SK-N-SH (cell line): ENCODE data around the gene NAXE. TPM values are rescaled to one million over a fixed set of nuclear protein-coding genes. Genes with fewer than 3 reads are reported as not detected.

Experiments
- CTCF ChIA-PET: fragments of 300-600, 350-600 bp; formaldehyde crosslinking; extraction: SDS; loops from one replicate; lab custom pipeline; 2021; lab: Yijun Ruan, JAX
- POLR2A ChIA-PET: fragments of 350-600 bp; sonication (Branson Sonifier 250); formaldehyde crosslinking; extraction: SDS; loops from one replicate; lab custom pipeline; 2020; ENCODE audit warnings: antibody characterized with exemption, inconsistent platforms; lab: Yijun Ruan, JAX
- DNase-seq: peaks from one replicate; pipeline ENCODE4 v3.0.0; 2012
- H2AFZ ChIP-seq: fragments of 200-600 bp; sonication (generic); 2 replicates; pipeline ENCODE4 v1.8.1; 2016; ENCODE audit warnings: antibody characterized with exemption, mild to moderate bottlenecking, low read depth
- H3F3A ChIP-seq: fragments of 200-600 bp; sonication (generic); replicated peaks from 2 replicates; pipeline ENCODE3; 2016; ENCODE audit warnings: antibody characterized with exemption, mild to moderate bottlenecking; ENCODE audit not compliant: insufficient read depth
- H3K27ac ChIP-seq, 2 experiments: fragments of 200-500 bp in 1 of 2; fragments of 200-600 bp in 1 of 2; sonication (Bioruptor generic) in 1 of 2; sonication (generic), shearing (Covaris generic) in 1 of 2; 2 replicates each; pipeline versions ENCODE4 v1.5.1 to v1.6.1; 2014 to 2016; ENCODE audit warnings: low read depth in 2 of 2, inconsistent platforms in 1 of 2, low read length in 1 of 2, mild to moderate bottlenecking in 1 of 2, mixed read lengths in 1 of 2
- H3K27me3 ChIP-seq: fragments of 200-600 bp; sonication (generic), shearing (Covaris generic); 2 replicates; pipeline ENCODE4 v1.6.1; 2016; ENCODE audit warnings: mixed run types; ENCODE audit not compliant: insufficient read depth
- H3K36me3 ChIP-seq, 2 experiments: fragments of 200-500 bp in 1 of 2; fragments of 200-600 bp in 1 of 2; sonication (Bioruptor generic) in 1 of 2; sonication (generic) in 1 of 2; replicated peaks in 1 of 2; 2 replicates each; pipeline versions ENCODE3 to v1.5.1; 2014 to 2016; ENCODE audit warnings: low read length in 1 of 2, mild to moderate bottlenecking in 1 of 2; ENCODE audit not compliant: insufficient read depth in 2 of 2, control insufficient read depth in 1 of 2
- H3K4me1 ChIP-seq, 2 experiments: fragments of 200-500 bp in 1 of 2; fragments of 200-600 bp in 1 of 2; sonication (Bioruptor generic) in 1 of 2; sonication (generic), shearing (Covaris generic) in 1 of 2; 2 replicates each; pipeline versions ENCODE4 v1.5.1 to v1.6.1; 2014 to 2016; ENCODE audit warnings: low read depth in 1 of 2, low read length in 1 of 2, mixed run types in 1 of 2; ENCODE audit not compliant: insufficient read depth in 2 of 2, control insufficient read depth in 1 of 2
- H3K4me2 ChIP-seq: fragments of 200-600 bp; sonication (generic), shearing (Covaris generic); 2 replicates; pipeline ENCODE4 v1.6.1; 2017; ENCODE audit warnings: mixed run types
- H3K4me3 ChIP-seq, 2 experiments: fragments of 200-500 bp in 1 of 2; fragments of 200-600 bp in 1 of 2; sonication (Bioruptor generic) in 1 of 2; sonication (generic), shearing (Covaris generic) in 1 of 2; 2 replicates each; pipeline versions ENCODE4 v1.5.1 to v1.8.1; 2014 to 2016; ENCODE audit warnings: low read depth in 2 of 2, inconsistent platforms in 1 of 2, low read length in 1 of 2, mild to moderate bottlenecking in 1 of 2, mixed read lengths in 1 of 2, moderate library complexity in 1 of 2
- H3K79me2 ChIP-seq: fragments of 200-600 bp; sonication (generic); 2 replicates; pipeline ENCODE4 v1.8.1; 2017; ENCODE audit warnings: mild to moderate bottlenecking; ENCODE audit not compliant: insufficient read depth
- H3K9ac ChIP-seq: fragments of 200-600 bp; sonication (generic); 2 replicates; pipeline ENCODE4 v1.6.1; 2017; ENCODE audit warnings: mixed run types
- H3K9me2 ChIP-seq: fragments of 200-600 bp; sonication (generic); 2 replicates; pipeline ENCODE4 v1.6.1; 2017; ENCODE audit warnings: mixed run types
- H3K9me3 ChIP-seq: fragments of 200-600 bp; sonication (generic); 2 replicates; pipeline ENCODE4 v1.6.1; 2017; ENCODE audit warnings: mixed run types, mild to moderate bottlenecking, moderate library complexity
- H4K20me1 ChIP-seq: fragments of 200-600 bp; sonication (generic); 2 replicates; pipeline ENCODE4 v1.6.1; 2017; ENCODE audit warnings: mild to moderate bottlenecking, mixed run types; ENCODE audit not compliant: insufficient read depth
- CHD2 ChIP-seq: fragments of 150-350 bp; IDR thresholded peaks from 2 replicates; pipeline ENCODE4 v1.6.1; 2018; ENCODE audit warnings: low read length; ENCODE audit not compliant: partially characterized antibody
- ELF1 ChIP-seq: IDR thresholded peaks from 2 replicates; pipeline ENCODE4 v1.4.0; 2012
- EP300 ChIP-seq, 2 experiments: IDR thresholded peaks; 2 replicates each; pipeline versions ENCODE4 v1.4.0 to v1.6.1; 2012; ENCODE audit warnings: borderline replicate concordance in 1 of 2, low read depth in 1 of 2, low read length in 1 of 2
- FOSL2 ChIP-seq: IDR thresholded peaks from 2 replicates; pipeline ENCODE4 v1.4.0; 2012; ENCODE audit warnings: low read depth, mild to moderate bottlenecking, moderate library complexity, borderline replicate concordance
- FOXJ3 ChIP-seq: sonication (generic); formaldehyde crosslinking; IDR thresholded peaks from 2 replicates; pipeline ENCODE4 v1.5.1; 2020; ENCODE audit warnings: mild to moderate bottlenecking, missing genetic modification reagents
- FOXM1 ChIP-seq: IDR thresholded peaks from 2 replicates; pipeline ENCODE4 v1.4.0; 2012; ENCODE audit warnings: low read depth, mild to moderate bottlenecking
- GATA2 ChIP-seq: sonication (generic); formaldehyde crosslinking; IDR thresholded peaks from 2 replicates; pipeline ENCODE4 v1.5.0; 2020; ENCODE audit warnings: mild to moderate bottlenecking, missing genetic modification reagents
- IRF3 ChIP-seq: fragments of 150-350 bp; IDR thresholded peaks from 2 replicates; pipeline ENCODE4 v1.6.1; 2016; ENCODE audit warnings: mild to moderate bottlenecking, low read depth, low read length
- JUND ChIP-seq: IDR thresholded peaks from 2 replicates; pipeline ENCODE4 v1.4.0; 2012
- MXI1 ChIP-seq: IDR thresholded peaks from 2 replicates; pipeline ENCODE4 v1.6.1; 2012; ENCODE audit warnings: mild to moderate bottlenecking, low read depth, low read length, improper control_type of control experiment
- NFIC ChIP-seq: IDR thresholded peaks from 2 replicates; pipeline ENCODE4 v1.4.0; 2012; ENCODE audit warnings: borderline replicate concordance
- NRF1 ChIP-seq: IDR thresholded peaks from 2 replicates; pipeline ENCODE4 v1.6.1; 2012; ENCODE audit warnings: low read depth, mild to moderate bottlenecking, low read length
- POLR2AphosphoS5 ChIP-seq: IDR thresholded peaks from 2 replicates; pipeline ENCODE4 v1.6.1; 2012; ENCODE audit warnings: low read depth, low read length
- RAD21 ChIP-seq: IDR thresholded peaks from 2 replicates; pipeline ENCODE4 v1.6.1; 2012; ENCODE audit warnings: mild to moderate bottlenecking, low read length
- SMC3 ChIP-seq: IDR thresholded peaks from 2 replicates; pipeline ENCODE4 v1.6.1; 2012; ENCODE audit warnings: low read depth, low read length, improper control_type of control experiment
- TCF12 ChIP-seq: IDR thresholded peaks from 2 replicates; pipeline ENCODE4 v1.4.0; 2012
- YY1 ChIP-seq: IDR thresholded peaks from 2 replicates; pipeline ENCODE4 v1.4.0; 2012; ENCODE audit warnings: low read depth, mild to moderate bottlenecking
- WGBS: methylation state at CpG from one replicate; pipeline ENCODE4 v1.1.6; 2017; ENCODE audit warnings: low lambda C conversion rate; 5-methylcytosine and 5-hydroxymethylcytosine counted together
- polyA plus RNA-seq, 3 experiments: library from polyadenylated mRNA; depleted of rRNA; stranded (reverse); fragments of >200 nt; gene quantifications; 2 replicates each; pipeline ENCODE4 v1.2.3, GENCODE V29; 2012
- TF ChIP-seq, protein P1 (sequence below): IDR thresholded peaks from 2 replicates; pipeline ENCODE4; 2012
- TF ChIP-seq, protein P2 (sequence below): IDR thresholded peaks from 2 replicates; pipeline ENCODE4 v1.4.0; 2012; ENCODE audit warnings: low read depth, borderline replicate concordance

NAXE gene
- polyA plus RNA-seq, 1 of the 3 experiments (the other 2 are of a cell fraction) = 98.4 TPM

DNA sequence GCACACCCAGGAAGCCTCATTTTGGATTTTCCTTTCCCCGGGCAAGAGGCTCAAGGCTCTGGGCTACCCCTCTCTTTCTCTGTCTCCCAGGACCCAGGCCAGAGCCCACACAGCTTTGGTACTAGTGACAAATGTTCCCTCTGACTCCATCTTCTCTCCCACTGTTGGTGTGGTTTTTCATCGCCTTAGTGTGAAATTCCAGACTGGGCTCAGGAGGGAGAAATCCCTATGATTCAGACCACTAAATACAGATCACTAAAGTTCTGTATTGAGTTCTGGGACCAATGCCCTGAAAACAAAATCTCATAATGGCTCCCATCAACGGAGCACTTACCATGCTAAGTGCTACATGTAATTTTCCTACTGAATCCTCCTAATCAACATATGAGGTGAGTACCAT is 45.3 kb upstream of the NAXE start:
- no peak for TF ChIP-seq MXI1
- TF ChIP-seq EP300 (IDR thresholded peaks at IDR 0.05; ENCODE audit: borderline replicate concordance in 1 of 2, low read depth in 1 of 2, low read length in 1 of 2) = no peak
- no peak for TF ChIP-seq SMC3
- no peak for TF ChIP-seq FOXJ3 (CRISPR knock-in tag)
- TF ChIP-seq ELF1 = no peak
- no peak for TF ChIP-seq RAD21
- no peak for TF ChIP-seq NRF1
- TF ChIP-seq TCF12 = no peak
- TF ChIP-seq CHD2 = no peak
- no peak for TF ChIP-seq FOXM1
- TF ChIP-seq, protein P1, sequence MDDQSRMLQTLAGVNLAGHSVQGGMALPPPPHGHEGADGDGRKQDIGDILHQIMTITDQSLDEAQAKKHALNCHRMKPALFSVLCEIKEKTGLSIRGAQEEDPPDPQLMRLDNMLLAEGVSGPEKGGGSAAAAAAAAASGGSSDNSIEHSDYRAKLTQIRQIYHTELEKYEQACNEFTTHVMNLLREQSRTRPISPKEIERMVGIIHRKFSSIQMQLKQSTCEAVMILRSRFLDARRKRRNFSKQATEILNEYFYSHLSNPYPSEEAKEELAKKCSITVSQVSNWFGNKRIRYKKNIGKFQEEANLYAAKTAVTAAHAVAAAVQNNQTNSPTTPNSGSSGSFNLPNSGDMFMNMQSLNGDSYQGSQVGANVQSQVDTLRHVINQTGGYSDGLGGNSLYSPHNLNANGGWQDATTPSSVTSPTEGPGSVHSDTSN = no peak
- TF ChIP-seq IRF3 = no peak
- TF ChIP-seq POLR2AphosphoS5 = no peak
- TF ChIP-seq NFIC = no peak
- no peak for TF ChIP-seq GATA2 (CRISPR knock-in tag)
- TF ChIP-seq, all 33 proteins: peak for 0
- Histone ChIP-seq H2AFZ (no peak overlapping the region), H3K4me2 (no peak overlapping the region), H3K27me3 (no peaks in the 10 kb centered on the region), H3K79me2 (no peaks in the 10 kb centered on the region), H3F3A (no peaks in the 10 kb centered on the region), H3K4me1 (no peaks in the 10 kb centered on the region), H4K20me1 (no peaks in the 10 kb centered on the region), H3K9me2 (no peaks in the 10 kb centered on the region), H3K4me3 (no peak overlapping the region), H3K9ac (no peak overlapping the region), H3K9me3 (no peaks in the 10 kb centered on the region), H3K36me3 (peaks cover 10 to 18% of the 10 kb centered on the region in 2 experiments), H3K27ac (no peak overlapping the region)
- no peak for DNase-seq
- WGBS = 100% methylated on average over 3 of the region's 3 CpGs
- CTCF ChIA-PET = no interaction called here
- POLR2A ChIA-PET = no interaction called here

GRCh38 chr1:156547434-156547833 is 44.1 kb upstream of the NAXE start:
- Histone ChIP-seq H3K27me3 (no peaks in the 10 kb centered on the region), H3K9me3 (no peaks in the 10 kb centered on the region), H2AFZ (no peak overlapping the region), H3K27ac (no peak overlapping the region), H3K4me2 (no peak overlapping the region), H3K4me3 (no peak overlapping the region), H3F3A (no peaks in the 10 kb centered on the region), H3K9ac (no peak overlapping the region), H3K9me2 (no peaks in the 10 kb centered on the region), H3K4me1 (no peaks in the 10 kb centered on the region), H3K79me2 (no peaks in the 10 kb centered on the region), H4K20me1 (no peaks in the 10 kb centered on the region), H3K36me3 (peaks cover 6 to 20% of the 10 kb centered on the region in 2 experiments)
- TF ChIP-seq, protein P2, sequence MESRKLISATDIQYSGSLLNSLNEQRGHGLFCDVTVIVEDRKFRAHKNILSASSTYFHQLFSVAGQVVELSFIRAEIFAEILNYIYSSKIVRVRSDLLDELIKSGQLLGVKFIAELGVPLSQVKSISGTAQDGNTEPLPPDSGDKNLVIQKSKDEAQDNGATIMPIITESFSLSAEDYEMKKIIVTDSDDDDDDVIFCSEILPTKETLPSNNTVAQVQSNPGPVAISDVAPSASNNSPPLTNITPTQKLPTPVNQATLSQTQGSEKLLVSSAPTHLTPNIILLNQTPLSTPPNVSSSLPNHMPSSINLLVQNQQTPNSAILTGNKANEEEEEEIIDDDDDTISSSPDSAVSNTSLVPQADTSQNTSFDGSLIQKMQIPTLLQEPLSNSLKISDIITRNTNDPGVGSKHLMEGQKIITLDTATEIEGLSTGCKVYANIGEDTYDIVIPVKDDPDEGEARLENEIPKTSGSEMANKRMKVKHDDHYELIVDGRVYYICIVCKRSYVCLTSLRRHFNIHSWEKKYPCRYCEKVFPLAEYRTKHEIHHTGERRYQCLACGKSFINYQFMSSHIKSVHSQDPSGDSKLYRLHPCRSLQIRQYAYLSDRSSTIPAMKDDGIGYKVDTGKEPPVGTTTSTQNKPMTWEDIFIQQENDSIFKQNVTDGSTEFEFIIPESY = no peak
- TF ChIP-seq, protein P1 = no peak
- no peak for TF ChIP-seq NRF1
- no peak for TF ChIP-seq YY1
- no peak for TF ChIP-seq POLR2AphosphoS5
- TF ChIP-seq RAD21 = no peak
- no peak for TF ChIP-seq SMC3
- no peak for TF ChIP-seq JUND
- no peak for TF ChIP-seq FOSL2
- DNase-seq = no peak
- CTCF ChIA-PET = no interaction called here
- WGBS = 98% methylated on average over 4 of the region's 4 CpGs
- POLR2A ChIA-PET = no interaction called here
